GM23338 (cell line): Measurements from ENCODE around the gene CENPP. TPM values are rescaled to one million over a fixed set of nuclear protein-coding genes. Genes with fewer than 3 reads are reported as not detected.

Source experiments
- ATAC-seq: fragments of 200-7000 bp; cut with Tn5 transposase; 3 replicates; pipeline ENCODE4 v1.9.1; 2020
- DNase-seq: peaks from one replicate; pipeline ENCODE4 v3.0.0-alpha.2; 2015; ENCODE audit warnings: low spot score
- H2AFZ ChIP-seq: fragments of 200-600 bp; sonication (generic); 2 replicates; pipeline ENCODE4 v1.8.0; 2016; ENCODE audit warnings: antibody characterized with exemption, mild to moderate bottlenecking, moderate library complexity
- H3F3A ChIP-seq: fragments of 200-600 bp; sonication (generic); replicated peaks from 2 replicates; pipeline ENCODE4 v1.8.0; 2017; ENCODE audit warnings: antibody characterized with exemption, mixed run types, low read depth
- H3K27ac ChIP-seq: fragments of 200-600 bp; sonication (generic); 2 replicates; pipeline ENCODE4 v1.6.1; 2016; ENCODE audit warnings: low read depth
- H3K27me3 ChIP-seq: fragments of 200-600 bp; sonication (generic); 2 replicates; pipeline ENCODE4 v1.8.0; 2016; ENCODE audit warnings: mild to moderate bottlenecking, mixed run types, moderate library complexity; ENCODE audit not compliant: insufficient read depth
- H3K36me3 ChIP-seq: fragments of 200-600 bp; sonication (generic); 2 replicates; pipeline ENCODE4 v1.8.0; 2016; ENCODE audit warnings: mild to moderate bottlenecking; ENCODE audit not compliant: insufficient read depth
- H3K4me1 ChIP-seq: fragments of 200-600 bp; sonication (generic); 2 replicates; pipeline ENCODE4 v1.8.0; 2016; ENCODE audit warnings: mild to moderate bottlenecking, moderate library complexity; ENCODE audit not compliant: insufficient read depth
- H3K4me2 ChIP-seq: fragments of 200-600 bp; sonication (generic); 2 replicates; pipeline ENCODE4 v1.7.1; 2017; ENCODE audit warnings: mixed run types
- H3K4me3 ChIP-seq: fragments of 200-600 bp; sonication (generic); 2 replicates; pipeline ENCODE4 v1.6.1; 2016; ENCODE audit warnings: mixed run types
- H3K79me2 ChIP-seq: fragments of 200-600 bp; sonication (generic); replicated peaks from 2 replicates; pipeline ENCODE4 v1.8.0; 2017; ENCODE audit warnings: mild to moderate bottlenecking; ENCODE audit not compliant: insufficient read depth
- H3K9me2 ChIP-seq: fragments of 200-600 bp; sonication (generic); 2 replicates; pipeline ENCODE4 v1.8.0; 2017; ENCODE audit not compliant: insufficient read depth
- H4K20me1 ChIP-seq: fragments of 200-600 bp; sonication (generic); replicated peaks from 2 replicates; pipeline ENCODE4 v1.8.0; 2017; ENCODE audit warnings: mild to moderate bottlenecking; ENCODE audit not compliant: insufficient read depth
- H3K27ac Mint-ChIP-seq: 2 replicates; pipeline ENCODE4 v1.8.0; 2020; ENCODE audit warnings: inconsistent platforms, mild to moderate bottlenecking, moderate library complexity, mixed read lengths
- H3K27me3 Mint-ChIP-seq: 3 replicates; pipeline ENCODE4 v1.8.0; 2022; ENCODE audit warnings: low read depth, mild to moderate bottlenecking, moderate library complexity, mixed read lengths, inconsistent platforms; ENCODE audit not compliant: insufficient read depth, poor library complexity
- H3K36me3 Mint-ChIP-seq: 3 replicates; pipeline ENCODE4 v1.8.0; 2021; ENCODE audit warnings: low read depth, mild to moderate bottlenecking, inconsistent platforms, moderate library complexity, mixed read lengths
- H3K4me1 Mint-ChIP-seq: 3 replicates; pipeline ENCODE4 v1.8.0; 2020; ENCODE audit warnings: mild to moderate bottlenecking, inconsistent platforms, mixed read lengths
- H3K4me3 Mint-ChIP-seq: 3 replicates; pipeline ENCODE4 v1.8.0; 2021; ENCODE audit warnings: moderate library complexity, mild to moderate bottlenecking, inconsistent platforms, mixed read lengths
- H3K9me3 Mint-ChIP-seq: 3 replicates; pipeline ENCODE4 v1.8.0; 2020; ENCODE audit warnings: moderate library complexity, mild to moderate bottlenecking, inconsistent platforms, mixed read lengths
- CREB1 ChIP-seq: fragments of 250-450 bp; sonication (Bioruptor Pico); IDR thresholded peaks from 2 replicates; pipeline ENCODE4 v1.5.0; 2020; ENCODE audit warnings: low read depth, mild to moderate bottlenecking, moderate library complexity
- CTCF ChIP-seq, 2 experiments: fragments of 200-600 bp in 1 of 2; sonication (generic) in 1 of 2; conservative IDR thresholded peaks; 2 replicates each; pipeline versions ENCODE4 v1.5.1 to v1.6.1; 2016 to 2017; ENCODE audit warnings: antibody characterized with exemption in 2 of 2, low read depth in 2 of 2, mild to moderate bottlenecking in 2 of 2, moderate library complexity in 1 of 2
- EZH2phosphoT487 ChIP-seq: fragments of 200-600 bp; sonication (generic); IDR thresholded peaks from one replicate; pipeline ENCODE4 v1.8.1; 2018; ENCODE audit warnings: antibody characterized with exemption; ENCODE audit not compliant: unreplicated experiment
- JUNB ChIP-seq: IDR thresholded peaks from one replicate; pipeline ENCODE4 v1.6.1; 2016; ENCODE audit warnings: antibody characterized with exemption; ENCODE audit not compliant: unreplicated experiment
- NANOG ChIP-seq: IDR thresholded peaks from 2 replicates; pipeline ENCODE4 v1.6.1; 2016; ENCODE audit warnings: antibody characterized with exemption, borderline replicate concordance
- POLR2AphosphoS5 ChIP-seq: IDR thresholded peaks from 2 replicates; pipeline ENCODE4 v1.6.1; 2016; ENCODE audit warnings: antibody characterized with exemption, low read depth
- REST ChIP-seq: IDR thresholded peaks from one replicate; pipeline ENCODE4 v1.6.1; 2018; ENCODE audit warnings: antibody characterized with exemption; ENCODE audit not compliant: unreplicated experiment
- STAT1 ChIP-seq: IDR thresholded peaks from one replicate; pipeline ENCODE4 v1.6.1; 2016; ENCODE audit warnings: antibody characterized with exemption; ENCODE audit not compliant: unreplicated experiment
- ZNF114 ChIP-seq: fragments of 250-450 bp; sonication (Bioruptor Pico); IDR thresholded peaks from 2 replicates; pipeline ENCODE4 v1.5.0; 2020; ENCODE audit warnings: mild to moderate bottlenecking, moderate library complexity
- ZNF331 ChIP-seq: fragments of 250-450 bp; sonication (Bioruptor Pico); IDR thresholded peaks from 2 replicates; pipeline ENCODE4 v1.5.0; 2020; ENCODE audit warnings: low read depth, mild to moderate bottlenecking, moderate library complexity
- polyA plus RNA-seq: library from polyadenylated mRNA; unstranded; fragments of >200 nt; fragmentation: Nextera tagmentation; extraction: Ambion mirVana; gene quantifications from 2 replicates; pipeline ENCODE4 v1.2.1, GENCODE V29; 2016
- total RNA-seq: library from RNA; depleted of rRNA; stranded (reverse); fragments of >200 nt; shearing (Covaris generic); gene quantifications from 2 replicates; pipeline ENCODE4 v1.2.3, GENCODE V29; 2014

CENPP gene
- total and polyA plus RNA-seq, 2 experiments from 2014 or later, result 11.0 to 12.6 TPM

GRCh38 chr9:92645041-92645440 is 319.3 kb downstream of the CENPP start (continued):
- no peak for TF ChIP-seq REST
- no peak for TF ChIP-seq ZNF114
- TF ChIP-seq EZH2phosphoT487, result no peak
- no peak for TF ChIP-seq STAT1
- no peak for TF ChIP-seq POLR2AphosphoS5
- TF ChIP-seq JUNB, result no peak
- no peak for TF ChIP-seq ZNF331
- TF ChIP-seq CTCF (conservative IDR thresholded peaks at IDR 0.05; ENCODE audit: low read depth in 2 of 2), result no peak

- H3K36me3 Mint-ChIP-seq, result peaks cover 60% of the 10 kb centered on the region
- H3K4me3 Mint-ChIP-seq, result no peak overlapping the region
- H3K4me1 ChIP-seq, result no peaks in the 10 kb centered on the region
- H3K9me3 Mint-ChIP-seq, result no peaks in the 10 kb centered on the region
- no peak overlapping the region for H3K27ac Mint-ChIP-seq
- no peak overlapping the region for H2AFZ ChIP-seq
- ATAC-seq (no peak), DNase-seq (no peak)
- no peak overlapping the region for H3K4me3 ChIP-seq
- H3K4me1 Mint-ChIP-seq, result no peaks in the 10 kb centered on the region
- peaks cover 8% of the 10 kb centered on the region; the same call in 1 of the 2 replicates for H4K20me1 ChIP-seq
- peaks cover 9% of the 10 kb centered on the region for H3K36me3 ChIP-seq
- H3K27me3 ChIP-seq, result no peaks in the 10 kb centered on the region
- H3K27me3 Mint-ChIP-seq, result peaks cover 2% of the 10 kb centered on the region
- no peaks in the 10 kb centered on the region for H3F3A ChIP-seq
- no peaks in the 10 kb centered on the region for H3K79me2 ChIP-seq
- no peaks in the 10 kb centered on the region for H3K9me2 ChIP-seq
- no peak overlapping the region for H3K4me2 ChIP-seq
- H3K27ac ChIP-seq, result no peak overlapping the region
- no peak for TF ChIP-seq JUNB
- TF ChIP-seq REST, result no peak
- no peak for TF ChIP-seq CREB1
- no peak for TF ChIP-seq CTCF (conservative IDR thresholded peaks at IDR 0.05; ENCODE audit: low read depth in 2 of 2)
- no peak for TF ChIP-seq STAT1
- no peak for TF ChIP-seq ZNF114
- TF ChIP-seq NANOG, result no peak
These were observed 322.1 kb downstream of the CENPP start for GRCh38 chr9:92647671-92648473.
